Sigmoid colon (tissue), 3 donors: ENCODE data around the gene CLIC5.

Source experiments
- POLR2A ChIP-seq, 2 donors: fragments of 450-650 bp; IDR thresholded peaks; one replicate each; pipeline ENCODE4 v1.6.1; 2016; ENCODE audit warnings: antibody characterized with exemption in 2 of 2, mild to moderate bottlenecking in 2 of 2, moderate library complexity in 2 of 2
- TF ChIP-seq, protein P1 (sequence below), 4 experiments: fragments of 450-650 bp in 3 of 4; fragments of 200-600 bp in 1 of 4; IDR thresholded peaks; one replicate each; pipeline ENCODE4 v1.5.1; 2016 to 2019; ENCODE audit warnings: antibody characterized with exemption in 4 of 4, mild to moderate bottlenecking in 3 of 4, moderate library complexity in 2 of 4

DNA sequence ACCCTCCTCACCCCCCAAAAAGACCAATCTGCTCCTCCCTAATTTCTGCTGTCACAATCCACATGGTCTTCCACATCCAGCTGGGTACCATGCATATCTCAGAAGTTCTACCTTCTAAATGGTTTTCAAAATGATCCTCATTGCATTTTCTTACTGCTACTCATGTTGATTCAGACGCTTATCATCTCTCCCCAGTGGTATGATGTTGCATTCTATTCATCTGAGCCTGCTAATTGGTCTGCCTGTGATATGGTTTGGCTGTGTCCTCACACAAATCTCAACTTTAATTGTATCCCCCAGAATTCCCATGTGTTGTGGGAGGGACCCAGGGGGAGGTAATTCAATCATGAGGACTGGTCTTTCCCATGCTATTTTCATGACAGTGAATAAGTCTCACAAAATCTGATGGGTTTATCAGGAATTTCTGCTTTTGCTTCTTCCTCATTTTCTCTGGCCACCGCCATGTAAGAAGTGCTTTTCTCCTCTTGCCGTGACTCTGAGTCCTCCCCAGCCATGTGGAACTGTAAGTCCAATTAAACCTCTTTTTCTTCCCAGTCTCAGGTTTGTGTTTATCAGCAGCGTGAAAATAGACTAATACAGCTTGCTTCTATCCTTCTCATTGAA, 41.4 kb upstream of the CLIC5 start:
- TF ChIP-seq, protein P1, sequence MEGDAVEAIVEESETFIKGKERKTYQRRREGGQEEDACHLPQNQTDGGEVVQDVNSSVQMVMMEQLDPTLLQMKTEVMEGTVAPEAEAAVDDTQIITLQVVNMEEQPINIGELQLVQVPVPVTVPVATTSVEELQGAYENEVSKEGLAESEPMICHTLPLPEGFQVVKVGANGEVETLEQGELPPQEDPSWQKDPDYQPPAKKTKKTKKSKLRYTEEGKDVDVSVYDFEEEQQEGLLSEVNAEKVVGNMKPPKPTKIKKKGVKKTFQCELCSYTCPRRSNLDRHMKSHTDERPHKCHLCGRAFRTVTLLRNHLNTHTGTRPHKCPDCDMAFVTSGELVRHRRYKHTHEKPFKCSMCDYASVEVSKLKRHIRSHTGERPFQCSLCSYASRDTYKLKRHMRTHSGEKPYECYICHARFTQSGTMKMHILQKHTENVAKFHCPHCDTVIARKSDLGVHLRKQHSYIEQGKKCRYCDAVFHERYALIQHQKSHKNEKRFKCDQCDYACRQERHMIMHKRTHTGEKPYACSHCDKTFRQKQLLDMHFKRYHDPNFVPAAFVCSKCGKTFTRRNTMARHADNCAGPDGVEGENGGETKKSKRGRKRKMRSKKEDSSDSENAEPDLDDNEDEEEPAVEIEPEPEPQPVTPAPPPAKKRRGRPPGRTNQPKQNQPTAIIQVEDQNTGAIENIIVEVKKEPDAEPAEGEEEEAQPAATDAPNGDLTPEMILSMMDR (IDR thresholded peaks at IDR 0.05), result no peak
- no peak for TF ChIP-seq POLR2A (IDR thresholded peaks at IDR 0.05)
